ENCODE measurements around the gene SELENOM.

The SELENOM gene

GRCh38 chr22:31087744-31088215 lies 19.6 kb downstream of the SELENOM start:
- no peak for DNase-seq (ENCODE audit: low read depth)
- peaks cover 39% of the 10 kb centered on the region for H3K36me3 ChIP-seq (ENCODE audit: control insufficient read depth, insufficient read depth, low read length, severe bottlenecking)
- no peaks in the 10 kb centered on the region for H3K9me3 ChIP-seq (ENCODE audit: control insufficient read depth, low read length)
- H3K4me1 ChIP-seq (ENCODE audit: control insufficient read depth, insufficient read depth, low read length) = peaks cover 26% of the 10 kb centered on the region
- no peak overlapping the region for H3K4me3 ChIP-seq (ENCODE audit: low read length)
- H3K27me3 ChIP-seq (replicated peaks; ENCODE audit: control insufficient read depth, insufficient read depth, low read length) = no peaks in the 10 kb centered on the region
- H3K9ac ChIP-seq (ENCODE audit: low read length) = no peak overlapping the region

DNA sequence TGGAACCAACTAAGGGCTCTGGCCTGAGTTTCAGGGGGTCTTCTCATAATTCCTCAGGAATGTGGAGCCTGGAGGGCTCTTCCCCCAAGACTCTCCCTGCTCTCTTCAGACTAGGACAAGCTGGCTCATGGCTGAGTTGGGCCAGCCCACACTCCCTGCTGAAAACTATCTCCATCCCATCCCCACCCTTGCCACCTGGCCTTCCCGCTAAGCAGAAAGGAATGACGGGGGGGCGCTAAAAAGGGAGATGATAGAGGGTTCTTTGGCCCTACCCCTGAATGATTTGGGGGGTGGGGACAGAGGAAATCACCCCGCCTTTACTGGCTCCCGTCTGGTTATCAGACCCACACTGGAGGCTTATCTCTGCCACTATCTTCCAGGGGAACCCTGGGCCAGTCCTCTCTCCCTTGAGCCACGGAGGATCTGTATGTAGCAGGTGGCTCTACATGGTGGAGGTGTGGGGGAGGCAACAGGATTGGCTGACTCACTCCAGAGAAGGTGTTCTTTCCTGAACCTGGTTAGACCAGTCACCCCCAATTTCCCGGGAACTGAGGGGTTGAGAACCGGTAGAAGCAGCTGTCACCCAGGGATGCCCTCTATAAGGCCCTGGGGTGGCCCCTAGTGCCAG lies 20.6 kb downstream of the SELENOM start:
- H3K4me1 ChIP-seq (ENCODE audit: control insufficient read depth, insufficient read depth, low read length) = peaks cover 34% of the 10 kb centered on the region
- no peak for DNase-seq (ENCODE audit: low read depth)
- H3K36me3 ChIP-seq (ENCODE audit: control insufficient read depth, insufficient read depth, low read length, severe bottlenecking) = peaks cover 32% of the 10 kb centered on the region
- H3K4me3 ChIP-seq (ENCODE audit: low read length) = no peak overlapping the region
- H3K27me3 ChIP-seq (replicated peaks; ENCODE audit: control insufficient read depth, insufficient read depth, low read length) = no peaks in the 10 kb centered on the region
- no peaks in the 10 kb centered on the region for H3K9me3 ChIP-seq (ENCODE audit: control insufficient read depth, low read length)
- H3K9ac ChIP-seq (ENCODE audit: low read length) = peak overlapping the region; percentile 92

DNA sequence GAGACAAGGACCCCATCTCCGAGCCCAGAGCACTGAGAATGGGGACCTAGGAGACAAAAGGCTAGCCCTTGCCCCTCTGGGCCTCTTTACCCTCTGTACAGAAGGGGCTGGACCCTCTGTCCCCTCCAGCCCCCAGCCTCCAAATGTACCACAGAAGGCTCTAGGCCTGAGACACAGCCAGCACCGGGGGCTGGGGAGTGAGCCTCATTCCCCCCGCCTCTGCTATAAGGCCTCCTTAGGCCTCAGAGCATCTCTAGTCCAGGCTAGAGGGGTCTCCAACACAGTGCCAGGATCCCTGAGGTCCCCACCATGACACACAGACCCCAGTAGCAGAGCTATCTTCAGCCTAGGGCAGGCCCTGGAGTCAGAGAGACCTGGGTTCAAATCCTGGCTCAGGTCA lies 21.4 kb downstream of the SELENOM start:
- Histone ChIP-seq H3K9ac (ENCODE audit: low read length) (peak overlapping the region; percentile 92), H3K36me3 (ENCODE audit: control insufficient read depth, insufficient read depth, low read length, severe bottlenecking) (peaks cover 24% of the 10 kb centered on the region), H3K4me3 (ENCODE audit: low read length) (no peak overlapping the region), H3K27me3 (replicated peaks; ENCODE audit: control insufficient read depth, insufficient read depth, low read length) (no peaks in the 10 kb centered on the region), H3K4me1 (ENCODE audit: control insufficient read depth, insufficient read depth, low read length) (peaks cover 38% of the 10 kb centered on the region), H3K9me3 (ENCODE audit: control insufficient read depth, low read length) (no peaks in the 10 kb centered on the region)
- DNase-seq (ENCODE audit: low read depth) = no peak

DNA sequence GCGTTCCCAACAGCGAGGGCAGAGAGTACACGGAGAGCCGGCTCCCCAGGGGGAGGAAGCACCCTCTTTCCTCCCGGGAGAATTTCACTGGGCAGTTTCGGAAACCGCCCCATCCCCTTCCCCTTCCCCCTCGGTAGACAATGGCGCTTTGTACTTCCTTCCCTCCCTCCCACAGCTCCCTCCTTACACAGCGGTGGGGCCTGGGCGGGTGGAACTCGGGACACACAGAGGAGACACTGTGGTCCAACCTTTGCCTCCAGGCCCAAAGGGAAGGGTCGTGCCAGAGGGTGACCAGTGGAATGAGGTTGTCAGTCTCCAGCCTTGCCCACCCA lies 21.9 kb downstream of the SELENOM start:
- Histone ChIP-seq H3K4me1 (ENCODE audit: control insufficient read depth, insufficient read depth, low read length) (peaks cover 41% of the 10 kb centered on the region), H3K4me3 (ENCODE audit: low read length) (peak overlapping the region; percentile 82), H3K36me3 (ENCODE audit: control insufficient read depth, insufficient read depth, low read length, severe bottlenecking) (peaks cover 19% of the 10 kb centered on the region), H3K27me3 (replicated peaks; ENCODE audit: control insufficient read depth, insufficient read depth, low read length) (no peaks in the 10 kb centered on the region), H3K9ac (ENCODE audit: low read length) (peak overlapping the region; percentile 92), H3K9me3 (ENCODE audit: control insufficient read depth, low read length) (no peaks in the 10 kb centered on the region)
- no peak for DNase-seq (ENCODE audit: low read depth)

DNA sequence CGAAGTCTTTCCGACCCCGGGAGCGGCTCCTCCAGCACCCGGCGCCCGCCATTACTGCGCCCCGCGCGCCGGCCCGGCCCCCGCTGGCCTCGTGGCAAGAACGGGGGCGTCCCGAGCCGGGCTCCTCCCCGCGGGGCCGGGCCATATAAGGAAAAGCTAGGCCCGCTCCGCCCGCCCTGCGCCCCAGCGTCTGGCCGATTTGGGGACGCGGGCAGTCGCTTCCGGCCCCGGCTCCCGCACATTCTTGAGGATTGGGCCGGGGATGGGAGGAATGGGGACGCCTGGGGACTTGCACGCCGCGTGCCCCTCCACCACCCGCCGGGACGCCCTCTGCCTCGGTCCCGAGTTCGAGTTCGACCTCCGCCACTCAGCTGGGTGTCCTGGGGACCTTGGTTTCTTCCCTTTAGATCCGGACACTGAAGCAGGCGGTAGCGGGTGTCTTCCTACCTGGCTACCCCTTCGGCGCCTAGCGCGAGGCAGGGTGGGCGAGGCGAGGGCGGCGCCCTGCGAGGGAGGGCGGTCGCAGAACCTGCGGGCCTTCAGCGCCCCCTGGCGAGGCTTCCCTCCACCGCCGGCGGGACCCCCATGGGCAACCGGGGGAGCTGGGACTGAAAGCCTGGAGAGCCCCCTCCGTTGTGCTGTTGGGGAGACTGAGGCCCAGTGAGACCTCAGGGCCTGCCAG lies 22.4 kb downstream of the SELENOM start:
- H3K9ac ChIP-seq (ENCODE audit: low read length) = peak overlapping the region; percentile 92
- H3K4me1 ChIP-seq (ENCODE audit: control insufficient read depth, insufficient read depth, low read length) = peaks cover 43% of the 10 kb centered on the region
- H3K27me3 ChIP-seq (replicated peaks; ENCODE audit: control insufficient read depth, insufficient read depth, low read length) = no peaks in the 10 kb centered on the region
- no peaks in the 10 kb centered on the region for H3K9me3 ChIP-seq (ENCODE audit: control insufficient read depth, low read length)
- peak; percentile 94 for DNase-seq (ENCODE audit: low read depth)
- H3K4me3 ChIP-seq (ENCODE audit: low read length) = peak overlapping the region; percentile 82
- H3K36me3 ChIP-seq (ENCODE audit: control insufficient read depth, insufficient read depth, low read length, severe bottlenecking) = peaks cover 18% of the 10 kb centered on the region

DNA sequence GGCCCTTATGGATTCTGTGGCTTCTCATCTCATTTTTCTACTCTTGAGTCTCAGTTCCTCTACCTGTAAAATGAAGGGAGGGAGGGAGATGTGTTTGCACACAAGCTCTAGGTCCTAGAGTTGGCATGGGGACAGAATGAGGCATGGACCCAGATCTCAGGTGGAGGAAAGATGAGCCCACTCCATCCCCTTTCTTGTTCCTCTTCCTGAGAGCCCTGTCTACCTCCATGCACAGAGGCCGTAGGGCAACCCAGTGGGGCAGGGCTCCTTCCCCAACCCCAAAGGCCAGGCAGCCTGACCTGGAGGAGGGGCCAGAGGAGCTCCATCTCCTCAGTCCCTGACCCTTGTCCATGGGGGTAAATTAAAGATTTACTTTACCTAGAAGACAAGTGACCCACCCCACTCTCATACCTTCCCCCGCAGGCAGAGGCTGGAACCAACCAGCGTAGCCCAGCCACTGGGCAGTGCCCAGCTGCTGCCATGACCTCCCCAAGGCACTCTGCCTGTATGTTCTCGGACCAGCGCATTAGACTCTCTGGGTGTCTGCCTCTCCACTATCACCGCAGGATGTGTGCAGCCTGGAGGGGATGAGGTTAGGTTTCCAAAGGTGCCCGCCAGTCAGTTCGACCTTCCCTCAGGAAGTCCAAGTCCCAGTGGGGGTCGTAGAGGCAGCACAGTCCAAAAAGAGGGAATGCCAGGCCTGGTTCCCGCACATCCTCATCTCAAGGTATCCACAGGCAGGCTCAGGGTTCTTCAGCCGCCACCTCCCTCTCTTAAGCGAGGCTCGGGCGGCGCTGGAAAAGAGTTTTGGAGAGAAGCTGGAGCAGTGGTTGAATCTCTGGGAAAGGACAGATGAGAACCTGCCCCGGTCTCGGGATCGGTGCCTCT lies 23.2 kb downstream of the SELENOM start:
- DNase-seq (ENCODE audit: low read depth) = no peak
- peak overlapping the region; percentile 82 for H3K4me3 ChIP-seq (ENCODE audit: low read length)
- no peaks in the 10 kb centered on the region for H3K27me3 ChIP-seq (replicated peaks; ENCODE audit: control insufficient read depth, insufficient read depth, low read length)
- H3K9me3 ChIP-seq (ENCODE audit: control insufficient read depth, low read length) = no peaks in the 10 kb centered on the region
- peaks cover 11% of the 10 kb centered on the region for H3K36me3 ChIP-seq (ENCODE audit: control insufficient read depth, insufficient read depth, low read length, severe bottlenecking)
- peak overlapping the region; percentile 92 for H3K9ac ChIP-seq (ENCODE audit: low read length)
- H3K4me1 ChIP-seq (ENCODE audit: control insufficient read depth, insufficient read depth, low read length) = peaks cover 40% of the 10 kb centered on the region

- Histone ChIP-seq H3K4me1 (ENCODE audit: control insufficient read depth, insufficient read depth, low read length) (peaks cover 33% of the 10 kb centered on the region), H3K27me3 (replicated peaks; ENCODE audit: control insufficient read depth, insufficient read depth, low read length) (no peaks in the 10 kb centered on the region), H3K9me3 (ENCODE audit: control insufficient read depth, low read length) (no peaks in the 10 kb centered on the region), H3K36me3 (ENCODE audit: control insufficient read depth, insufficient read depth, low read length, severe bottlenecking) (peaks cover 6% of the 10 kb centered on the region), H3K9ac (ENCODE audit: low read length) (peak overlapping the region; percentile 93), H3K4me3 (ENCODE audit: low read length) (peak overlapping the region; percentile 91)
- no peak for DNase-seq (ENCODE audit: low read depth)
These were observed 24.0 kb downstream of the SELENOM start for GRCh38 chr22:31083377-31083768.

DNA sequence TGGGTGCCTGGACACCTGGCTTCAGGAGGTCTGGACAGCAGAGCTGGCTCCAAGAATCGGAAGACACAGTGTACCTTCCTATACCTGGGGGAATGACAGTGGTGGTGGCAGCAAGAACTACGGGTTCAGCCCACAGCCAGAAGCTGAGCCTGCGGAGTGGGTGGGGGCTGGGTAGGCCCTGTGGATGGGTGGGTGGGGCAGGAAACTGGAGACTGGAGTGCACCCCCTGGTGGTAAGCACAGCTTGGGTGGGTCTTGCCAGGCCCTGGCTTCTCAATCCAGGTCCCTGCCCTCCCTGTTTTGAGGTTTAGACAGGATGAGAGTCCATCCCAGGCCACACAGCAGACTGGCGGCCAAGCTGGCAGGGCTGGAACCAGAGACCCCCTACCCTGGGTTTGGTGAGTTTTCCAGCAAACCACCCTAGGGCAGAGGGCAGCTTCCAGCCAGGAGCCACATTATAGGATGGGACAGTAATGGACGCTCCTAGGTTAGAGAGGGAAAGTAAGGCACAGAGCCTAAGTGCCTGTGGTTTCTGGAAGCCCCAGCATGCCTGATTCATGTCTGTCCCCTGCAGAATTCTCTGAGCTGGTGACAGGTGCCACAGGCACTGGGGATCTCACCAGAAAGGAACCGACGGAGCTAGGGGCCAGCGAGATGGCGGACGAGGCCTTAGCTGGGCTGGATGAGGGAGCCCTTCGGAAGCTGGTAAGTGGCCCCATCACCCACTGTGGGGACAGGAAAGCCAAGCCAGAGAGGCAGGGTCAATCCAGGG lies 24.6 kb downstream of the SELENOM start:
- H3K36me3 ChIP-seq (ENCODE audit: control insufficient read depth, insufficient read depth, low read length, severe bottlenecking) = peaks cover 2% of the 10 kb centered on the region

DNA sequence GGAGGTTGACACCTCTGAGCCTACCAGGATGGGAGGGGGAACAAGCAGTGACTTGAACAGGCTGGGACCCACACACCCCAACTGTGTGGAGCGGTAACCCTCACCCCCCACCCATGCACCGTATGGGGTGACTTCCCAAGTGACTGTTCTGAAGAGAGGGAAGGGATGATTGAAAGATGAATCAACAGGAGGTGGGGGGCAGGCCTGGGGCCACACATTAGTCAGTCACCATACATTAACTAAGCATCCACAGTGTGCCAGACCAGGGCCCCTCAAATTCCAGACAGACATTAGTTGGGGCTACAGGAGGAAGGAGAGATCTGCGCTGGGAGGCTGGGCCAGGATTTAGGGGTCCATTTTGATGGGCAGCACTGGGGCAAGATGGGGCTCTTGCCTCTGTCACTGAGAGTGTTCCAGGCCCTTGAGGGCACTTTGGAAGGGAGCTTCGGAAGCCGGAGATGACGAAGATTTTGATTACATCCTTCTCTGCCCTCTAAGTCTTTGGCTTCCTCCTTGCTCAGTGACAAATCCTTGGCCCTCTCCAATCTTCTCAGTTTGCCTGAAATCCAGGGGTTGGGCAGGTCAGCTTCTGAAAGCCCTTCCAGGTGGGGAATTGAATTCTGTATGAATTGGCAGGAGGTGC lies 25.3 kb downstream of the SELENOM start:
- Histone ChIP-seq H3K9me3 (ENCODE audit: control insufficient read depth, low read length) (no peaks in the 10 kb centered on the region), H3K27me3 (replicated peaks; ENCODE audit: control insufficient read depth, insufficient read depth, low read length) (no peaks in the 10 kb centered on the region), H3K9ac (ENCODE audit: low read length) (peak overlapping the region; percentile 93), H3K4me3 (ENCODE audit: low read length) (peak overlapping the region; percentile 91), H3K36me3 (ENCODE audit: control insufficient read depth, insufficient read depth, low read length, severe bottlenecking) (no peaks in the 10 kb centered on the region), H3K4me1 (ENCODE audit: control insufficient read depth, insufficient read depth, low read length) (peaks cover 33% of the 10 kb centered on the region)
- no peak for DNase-seq (ENCODE audit: low read depth)

More for the DNA sequence above, 24.6 kb downstream of the SELENOM start:
- Histone ChIP-seq H3K4me1 (ENCODE audit: control insufficient read depth, insufficient read depth, low read length) (peaks cover 33% of the 10 kb centered on the region), H3K9me3 (ENCODE audit: control insufficient read depth, low read length) (no peaks in the 10 kb centered on the region), H3K4me3 (ENCODE audit: low read length) (peak overlapping the region; percentile 91), H3K27me3 (replicated peaks; ENCODE audit: control insufficient read depth, insufficient read depth, low read length) (no peaks in the 10 kb centered on the region), H3K9ac (ENCODE audit: low read length) (peak overlapping the region; percentile 93)
- peak; percentile 59 for DNase-seq (ENCODE audit: low read depth)

DNA sequence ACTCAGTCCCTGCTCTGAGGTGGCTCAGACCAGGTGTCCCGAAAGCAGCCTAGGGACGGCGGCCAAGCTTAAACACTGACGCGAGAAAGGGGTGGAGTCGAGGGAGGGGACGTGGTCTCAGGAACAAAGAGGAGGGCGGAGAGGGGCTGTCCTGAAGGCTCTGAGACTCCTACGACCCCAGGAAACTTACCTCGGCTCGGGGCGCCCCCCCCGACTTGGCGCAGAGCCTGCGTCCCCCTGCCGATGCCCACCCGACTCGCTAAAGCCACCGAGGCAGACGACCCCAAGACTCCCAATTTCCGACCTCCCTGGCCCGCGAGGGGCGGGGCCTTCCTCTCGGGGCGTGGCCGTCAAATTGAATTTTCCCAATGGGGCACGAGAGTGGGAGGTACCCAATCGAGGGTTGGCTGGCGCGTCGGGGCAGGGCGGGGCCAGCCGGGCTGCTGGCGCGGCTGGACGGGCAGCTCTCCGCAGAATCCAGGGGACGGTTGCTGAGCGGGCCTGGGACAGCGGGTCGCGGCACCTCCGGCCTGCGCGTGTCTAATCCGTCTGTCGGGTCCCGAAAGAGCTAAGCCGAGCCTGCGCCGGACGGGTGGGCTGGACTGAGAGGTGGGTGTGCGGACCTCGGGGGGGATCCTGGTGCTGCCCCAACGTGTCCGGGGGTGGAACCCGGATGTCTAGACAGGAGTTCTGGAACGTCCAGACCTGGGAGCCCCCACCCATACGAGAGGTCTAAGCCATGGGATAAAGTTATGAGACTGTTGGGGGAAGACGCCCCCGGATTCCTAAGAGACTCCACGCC lies 26.3 kb downstream of the SELENOM start, which contains the start of gene SMTN:
TSS of gene SMTN (plus strand) at position 471 of the 802 bp plus-strand sequence. CDS start 1,941 bp downstream, outside the sequence.
- peak; percentile 98 for DNase-seq (ENCODE audit: low read depth)
- H3K9me3 ChIP-seq (ENCODE audit: control insufficient read depth, low read length) = no peaks in the 10 kb centered on the region
- H3K36me3 ChIP-seq (ENCODE audit: control insufficient read depth, insufficient read depth, low read length, severe bottlenecking) = no peaks in the 10 kb centered on the region
- H3K9ac ChIP-seq (ENCODE audit: low read length) = peak within 1 kb of the TSS; percentile 93
- H3K27me3 ChIP-seq (replicated peaks; ENCODE audit: control insufficient read depth, insufficient read depth, low read length) = no peaks in the 10 kb centered on the region
- peaks cover 36% of the 10 kb centered on the region for H3K4me1 ChIP-seq (ENCODE audit: control insufficient read depth, insufficient read depth, low read length)
- peak within 1 kb of the TSS; percentile 91 for H3K4me3 ChIP-seq (ENCODE audit: low read length)

Data from adipocyte (in vitro differentiated cells).